ENCODE measurements around the gene ATAD3C. TPM values are rescaled to one million over a fixed set of nuclear protein-coding genes. Genes with fewer than 3 reads are reported as not detected.
A peak's percentile ranks its signal among the peaks of the same experiment; 100 is the strongest.
"Not testable (repeated sequence)": the region's sequence is repeated elsewhere in the genome, so short reads cannot be mapped to it uniquely, and the experiment has no call there.

Gene ATAD3C
- total RNA-seq, 1 donor, result 1.3 TPM

- not testable (repeated sequence) for DNase-seq (ENCODE audit: low read depth in 2 of 3, low spot score in 2 of 3)
Measured at GRCh38 chr1:1468196-1468985, 18.9 kb downstream of the ATAD3C start.

GRCh38 chr1:1470626-1471388 is 21.3 kb downstream of the ATAD3C start:
- DNase-seq (ENCODE audit: low read depth in 2 of 3, low spot score in 2 of 3), result peak in 1 of 3 donors; percentile 28

GRCh38 chr1:1471389-1472052 is 22.0 kb downstream of the ATAD3C start, which contains the start of gene ATAD3B:
ATAD3B (plus strand) TSS chr1:1471765; CDS start chr1:1471885, 120 bp downstream.
- peak; percentile 78 to 93 (median 93) for DNase-seq (ENCODE audit: low read depth in 2 of 3, low spot score in 2 of 3)

- DNase-seq (ENCODE audit: low read depth in 2 of 3, low spot score in 2 of 3), result not testable (repeated sequence)
Measured at GRCh38 chr1:1472053-1472876, 22.8 kb downstream of the ATAD3C start.

GRCh38 chr1:1476011-1476410 is 26.5 kb downstream of the ATAD3C start:
- DNase-seq (ENCODE audit: low read depth in 2 of 3, low spot score in 2 of 3), result not testable (repeated sequence)

- no peak for DNase-seq (ENCODE audit: low read depth in 2 of 3, low spot score in 2 of 3)
Measured at GRCh38 chr1:1477206-1477605, 27.7 kb downstream of the ATAD3C start.

- DNase-seq (ENCODE audit: low read depth in 2 of 3, low spot score in 2 of 3), result no peak
Measured at GRCh38 chr1:1479547-1480487, 30.3 kb downstream of the ATAD3C start.

GRCh38 chr1:1480488-1480867 is 31.0 kb downstream of the ATAD3C start:
- not testable (repeated sequence) for DNase-seq (ENCODE audit: low read depth in 2 of 3, low spot score in 2 of 3)

- DNase-seq (ENCODE audit: low read depth in 2 of 3, low spot score in 2 of 3), result not testable (repeated sequence)
Measured at GRCh38 chr1:1481811-1482210, 32.3 kb downstream of the ATAD3C start.

GRCh38 chr1:1482856-1483255 is 33.4 kb downstream of the ATAD3C start:
- DNase-seq (ENCODE audit: low read depth in 2 of 3, low spot score in 2 of 3), result no peak

- no peak for DNase-seq (ENCODE audit: low read depth in 2 of 3, low spot score in 2 of 3)
Measured at GRCh38 chr1:1483714-1484113, 34.2 kb downstream of the ATAD3C start.

GRCh38 chr1:1484976-1485750 is 35.7 kb downstream of the ATAD3C start:
- DNase-seq (ENCODE audit: low read depth in 2 of 3, low spot score in 2 of 3), result not testable (repeated sequence)

GRCh38 chr1:1485755-1486317 is 36.3 kb downstream of the ATAD3C start:
- not testable (repeated sequence) for DNase-seq (ENCODE audit: low read depth in 2 of 3, low spot score in 2 of 3)

GRCh38 chr1:1487701-1488100 is 38.2 kb downstream of the ATAD3C start:
- no peak for DNase-seq (ENCODE audit: low read depth in 2 of 3, low spot score in 2 of 3)

- DNase-seq (ENCODE audit: low read depth in 2 of 3, low spot score in 2 of 3), result no peak
Measured at GRCh38 chr1:1489231-1489630, 39.7 kb downstream of the ATAD3C start.

- no peak for DNase-seq (ENCODE audit: low read depth in 2 of 3, low spot score in 2 of 3)
Measured at GRCh38 chr1:1489861-1490260, 40.4 kb downstream of the ATAD3C start.

- no peak for DNase-seq (ENCODE audit: low read depth in 2 of 3, low spot score in 2 of 3)
Measured at GRCh38 chr1:1490633-1491230, 41.2 kb downstream of the ATAD3C start.

- DNase-seq (ENCODE audit: low read depth in 2 of 3, low spot score in 2 of 3), result no peak
Measured at GRCh38 chr1:1491601-1492000, 42.1 kb downstream of the ATAD3C start.
